Stimulated activated CD8-positive, alpha-beta memory T cell treated with anti-CD3 and anti-CD28 coated beads, Interleukin-4, amount 100 ng/mL, for 24 hours (primary cell): ENCODE data around the gene LGALS1.
A peak's percentile ranks its signal among the peaks of the same experiment; 100 is the strongest.

Experiments used
- DNase-seq: peaks from one replicate; pipeline ENCODE4 v3.0.0-alpha.2; 2020; ENCODE audit warnings: low read depth

The LGALS1 gene

DNA sequence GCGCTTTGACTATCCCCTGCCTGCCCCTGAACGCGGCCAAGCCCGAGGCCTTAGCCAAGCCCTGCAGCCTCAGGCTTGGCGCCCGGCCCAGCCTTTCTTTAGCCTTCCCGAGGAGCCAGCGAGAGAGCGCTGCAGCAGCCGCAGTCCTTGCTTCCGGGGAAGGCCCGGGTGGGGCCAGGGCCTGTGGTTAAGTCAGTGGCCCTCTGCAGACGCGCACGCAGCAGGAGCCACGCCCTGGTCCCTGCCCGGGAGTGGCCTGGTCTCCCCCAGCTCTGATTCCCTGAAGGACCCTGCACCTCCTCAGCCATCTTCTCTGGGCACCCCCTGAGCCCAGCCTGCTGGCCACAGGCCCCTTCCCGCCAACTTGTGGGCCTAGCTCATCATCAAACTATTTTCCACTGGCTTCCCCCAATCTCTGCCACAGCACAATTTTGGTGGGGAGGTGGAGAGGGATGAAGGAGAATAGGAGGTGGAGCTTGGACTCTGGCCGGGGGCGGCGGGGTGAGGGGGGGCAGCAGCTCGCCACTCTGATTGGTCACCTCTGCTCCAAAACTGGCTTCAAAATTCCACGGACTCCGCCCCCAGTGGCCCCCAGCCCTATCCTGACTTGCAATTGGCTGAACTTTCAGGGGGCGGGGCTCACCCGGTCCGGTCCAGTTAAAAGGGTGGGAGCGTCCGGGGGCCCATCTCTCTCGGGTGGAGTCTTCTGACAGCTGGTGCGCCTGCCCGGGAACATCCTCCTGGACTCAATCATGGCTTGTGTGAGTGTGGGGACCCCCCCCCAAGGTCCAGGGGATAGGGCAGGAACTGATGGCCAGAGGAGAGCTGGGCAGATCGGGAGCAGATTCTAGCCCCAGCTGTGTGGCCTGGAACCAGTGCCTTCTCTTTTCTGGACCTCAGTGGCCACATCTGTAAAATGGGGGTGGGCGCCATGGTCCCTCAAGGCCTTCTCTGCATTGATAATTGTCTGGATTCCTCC is at the start of gene LGALS1:
LGALS1 (plus strand) TSS at position 686 of the 979 bp plus-strand sequence; CDS start at position 753, 67 bp downstream.
- DNase-seq: peak; percentile 48

DNA sequence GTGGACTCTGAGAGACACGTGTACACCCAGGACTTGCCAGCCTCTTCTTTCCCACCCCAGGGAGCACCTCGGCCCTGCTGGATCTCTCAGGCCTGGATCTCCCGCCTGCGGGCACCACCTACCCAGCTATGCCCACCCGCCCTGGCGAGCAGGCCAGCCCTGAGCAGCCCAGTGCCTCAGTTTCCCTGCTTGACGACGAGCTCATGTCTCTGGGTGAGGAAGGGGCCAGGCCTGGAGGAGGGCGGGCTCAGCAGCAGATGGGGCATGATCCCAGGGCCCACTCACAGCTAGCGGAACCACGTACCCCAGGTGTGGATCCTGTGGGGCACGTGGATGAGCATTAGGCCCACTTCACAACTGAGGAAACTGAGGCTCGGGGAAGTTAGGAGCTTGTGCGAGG is 49.7 kb upstream of the LGALS1 start:
- no peak for DNase-seq

DNA sequence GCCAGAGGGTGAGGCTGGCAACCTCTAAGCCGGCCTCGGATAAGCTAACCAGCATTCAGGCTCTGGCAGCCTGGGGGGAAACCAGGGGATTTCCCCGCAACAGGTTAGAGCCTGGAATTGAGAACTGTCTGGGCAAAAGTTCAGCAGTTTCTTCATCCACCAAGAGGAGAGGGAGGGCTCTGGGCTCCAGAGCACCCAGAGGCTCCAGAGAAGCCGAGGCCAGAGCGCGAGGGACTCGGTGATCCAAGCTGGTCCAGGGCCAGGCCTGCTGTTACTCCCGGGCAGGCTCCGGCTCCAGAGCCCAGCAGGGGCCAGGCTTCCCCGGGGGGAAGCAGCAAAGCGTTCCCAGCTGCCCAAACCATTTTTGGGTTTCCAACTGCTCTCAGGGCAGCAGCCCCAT is 49.3 kb upstream of the LGALS1 start:
- DNase-seq: no peak

DNA sequence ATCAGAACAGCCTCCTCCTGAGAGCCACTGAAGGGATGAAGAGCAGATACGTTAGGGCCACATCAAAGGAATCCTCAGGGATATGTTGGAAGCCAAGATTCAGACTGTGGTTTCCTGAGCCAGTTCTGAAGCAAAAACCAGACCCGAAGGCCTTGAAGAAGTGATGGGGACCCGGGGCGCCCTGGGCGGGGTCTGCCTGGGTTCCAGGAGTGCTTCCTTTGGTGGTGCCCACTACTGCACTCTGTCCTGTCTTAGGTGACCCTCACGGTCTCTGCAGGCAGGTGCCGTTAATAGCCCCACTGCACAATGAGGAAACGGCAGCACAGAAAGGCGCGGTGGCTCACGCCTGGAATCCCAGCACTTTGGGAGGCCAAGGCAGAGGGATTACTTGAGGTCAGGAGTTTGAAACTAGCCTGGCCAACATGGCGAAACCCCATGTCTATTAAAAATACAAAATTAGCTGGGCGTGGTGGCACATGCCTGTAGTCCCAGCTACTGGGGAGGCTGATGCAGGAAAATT is 48.8 kb upstream of the LGALS1 start:
- DNase-seq: no peak

DNA sequence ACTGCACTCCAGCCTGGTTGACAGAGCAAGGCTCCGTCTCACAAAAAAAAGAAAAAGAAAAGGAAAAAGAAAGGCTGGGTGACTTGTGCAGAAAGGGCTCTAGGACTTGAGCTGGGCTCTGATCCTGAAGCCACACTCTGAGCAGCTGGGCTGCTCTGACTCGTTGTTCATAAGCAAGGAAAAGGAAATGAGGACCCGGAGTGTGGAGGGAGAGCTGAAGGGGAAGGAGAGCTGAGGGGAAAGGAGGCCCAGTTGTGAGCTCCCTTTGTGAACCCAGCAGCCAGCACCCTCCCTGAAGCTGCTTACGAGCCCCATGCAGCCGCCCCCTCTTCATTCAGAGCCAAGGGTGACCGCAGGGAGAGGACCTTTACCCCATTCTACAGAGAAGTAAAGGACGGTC is 48.3 kb upstream of the LGALS1 start:
- no peak for DNase-seq

DNA sequence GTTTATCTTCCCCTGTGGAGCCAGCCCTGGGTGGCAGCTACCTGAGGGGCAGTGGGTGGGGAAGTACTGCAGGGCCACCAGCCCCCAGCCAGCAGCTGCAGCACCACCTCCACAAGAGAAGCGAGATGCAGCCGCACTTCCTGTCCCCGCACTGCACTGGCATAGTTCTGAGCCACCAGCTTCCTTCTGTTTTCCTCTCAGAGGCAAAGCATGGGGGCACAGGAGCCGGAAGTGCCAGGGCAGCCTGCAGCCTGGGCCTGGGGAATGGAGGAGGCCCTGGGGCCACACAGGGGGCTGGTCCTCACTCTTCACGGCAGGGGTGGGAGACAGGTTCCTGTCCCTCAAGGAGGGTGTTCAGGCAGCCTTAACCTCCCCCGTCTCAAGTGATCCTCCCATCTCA is 47.9 kb upstream of the LGALS1 start:
- no peak for DNase-seq

DNA sequence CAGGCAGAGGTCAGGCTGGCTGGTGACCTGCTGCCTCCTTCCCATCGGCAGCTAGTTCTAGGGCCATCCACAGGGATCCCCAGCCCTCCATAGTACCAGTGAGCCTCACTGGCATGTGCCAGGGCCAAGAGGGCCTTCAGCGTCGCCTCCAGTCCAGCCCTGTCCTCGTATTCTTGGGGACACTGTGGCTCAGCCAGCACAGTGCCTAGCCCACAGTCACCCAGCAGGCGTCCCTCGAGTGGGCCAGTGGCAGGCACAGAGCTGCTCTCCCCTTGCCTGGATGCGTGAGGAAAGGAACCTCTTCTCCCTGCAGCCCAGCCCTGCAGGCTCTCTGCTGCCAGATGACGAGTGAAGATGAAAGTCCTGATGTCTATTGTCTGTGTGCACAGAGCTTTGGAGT is 46.6 kb upstream of the LGALS1 start:
- no peak for DNase-seq

DNA sequence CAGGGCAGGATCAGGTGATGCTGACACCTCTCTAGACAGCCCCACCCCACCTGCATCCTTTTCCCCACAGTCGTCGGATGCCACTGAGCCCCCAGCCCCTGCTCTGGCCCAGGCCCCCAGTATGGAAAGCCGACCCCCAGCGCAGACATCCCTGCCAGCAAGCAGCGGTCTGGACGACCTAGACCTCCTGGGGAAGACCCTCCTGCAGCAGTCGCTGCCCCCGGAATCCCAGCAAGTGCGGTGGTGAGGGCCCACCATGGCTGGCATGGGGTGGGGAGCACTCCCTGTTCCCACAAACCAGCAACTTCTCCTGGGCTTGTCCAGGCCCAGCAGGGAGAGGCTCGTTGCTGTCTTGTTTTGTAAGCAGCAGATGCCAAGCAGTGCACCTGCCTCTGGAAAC is 45.5 kb upstream of the LGALS1 start:
- DNase-seq: no peak

DNA sequence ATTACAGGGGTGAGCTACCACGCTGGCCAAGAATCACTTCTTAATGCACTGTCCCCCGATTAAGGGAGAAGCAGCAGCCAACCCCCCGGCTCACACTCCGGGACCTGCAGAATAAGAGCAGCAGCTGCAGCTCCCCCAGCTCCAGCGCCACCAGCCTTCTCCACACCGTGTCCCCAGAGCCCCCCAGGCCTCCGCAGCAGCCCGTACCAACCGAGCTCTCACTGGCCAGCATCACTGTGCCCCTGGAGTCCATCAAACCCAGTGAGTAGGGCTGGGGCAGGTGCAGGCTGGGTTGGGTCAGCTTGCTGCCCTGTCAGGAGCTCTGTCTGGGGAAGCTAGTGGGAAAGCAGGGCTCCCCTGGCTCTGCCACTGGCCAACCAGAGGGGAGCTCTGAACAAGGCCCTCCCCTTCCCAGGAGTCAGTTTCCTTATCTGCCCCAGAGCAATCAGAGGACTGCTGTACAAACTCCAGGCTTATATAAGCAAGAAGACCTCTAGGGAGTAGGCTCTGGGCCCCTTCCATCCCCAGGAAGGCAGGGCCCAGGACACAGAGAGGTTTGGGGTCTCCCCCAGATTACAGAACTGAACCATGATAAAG is 44.5 kb upstream of the LGALS1 start:
- DNase-seq: no peak

DNA sequence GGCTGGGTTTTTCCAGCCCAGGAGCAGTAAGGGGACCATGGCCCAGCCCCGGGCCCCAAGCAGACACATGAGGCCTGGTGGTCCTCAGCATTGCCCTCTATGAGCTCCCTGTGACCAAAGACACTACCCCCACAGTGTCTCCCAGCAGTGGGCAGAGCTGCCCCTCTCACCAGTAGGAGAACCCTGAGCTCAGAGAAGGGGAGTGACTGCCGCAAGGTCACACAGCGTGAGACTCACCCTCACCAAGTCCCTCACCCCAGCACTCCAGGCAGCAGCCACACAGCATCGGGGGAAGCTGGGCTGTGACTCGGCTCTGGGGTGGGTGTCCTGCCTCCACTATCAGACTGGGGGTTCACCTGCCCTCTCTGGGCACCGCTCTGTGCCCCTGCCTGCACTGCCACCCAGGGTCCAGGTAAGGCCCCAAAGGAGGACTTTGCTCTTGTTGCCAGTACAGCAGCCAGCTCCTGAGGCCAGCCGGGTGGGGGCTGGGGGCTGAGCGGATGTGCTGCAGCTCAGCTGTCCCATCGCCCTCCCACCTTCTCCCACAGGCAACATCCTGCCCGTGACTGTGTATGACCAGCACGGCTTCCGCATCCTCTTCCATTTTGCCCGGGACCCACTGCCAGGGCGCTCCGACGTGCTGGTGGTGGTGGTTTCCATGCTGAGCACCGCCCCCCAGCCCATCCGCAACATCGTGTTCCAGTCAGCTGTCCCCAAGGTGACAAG is 43.8 kb upstream of the LGALS1 start:
- DNase-seq: no peak

DNA sequence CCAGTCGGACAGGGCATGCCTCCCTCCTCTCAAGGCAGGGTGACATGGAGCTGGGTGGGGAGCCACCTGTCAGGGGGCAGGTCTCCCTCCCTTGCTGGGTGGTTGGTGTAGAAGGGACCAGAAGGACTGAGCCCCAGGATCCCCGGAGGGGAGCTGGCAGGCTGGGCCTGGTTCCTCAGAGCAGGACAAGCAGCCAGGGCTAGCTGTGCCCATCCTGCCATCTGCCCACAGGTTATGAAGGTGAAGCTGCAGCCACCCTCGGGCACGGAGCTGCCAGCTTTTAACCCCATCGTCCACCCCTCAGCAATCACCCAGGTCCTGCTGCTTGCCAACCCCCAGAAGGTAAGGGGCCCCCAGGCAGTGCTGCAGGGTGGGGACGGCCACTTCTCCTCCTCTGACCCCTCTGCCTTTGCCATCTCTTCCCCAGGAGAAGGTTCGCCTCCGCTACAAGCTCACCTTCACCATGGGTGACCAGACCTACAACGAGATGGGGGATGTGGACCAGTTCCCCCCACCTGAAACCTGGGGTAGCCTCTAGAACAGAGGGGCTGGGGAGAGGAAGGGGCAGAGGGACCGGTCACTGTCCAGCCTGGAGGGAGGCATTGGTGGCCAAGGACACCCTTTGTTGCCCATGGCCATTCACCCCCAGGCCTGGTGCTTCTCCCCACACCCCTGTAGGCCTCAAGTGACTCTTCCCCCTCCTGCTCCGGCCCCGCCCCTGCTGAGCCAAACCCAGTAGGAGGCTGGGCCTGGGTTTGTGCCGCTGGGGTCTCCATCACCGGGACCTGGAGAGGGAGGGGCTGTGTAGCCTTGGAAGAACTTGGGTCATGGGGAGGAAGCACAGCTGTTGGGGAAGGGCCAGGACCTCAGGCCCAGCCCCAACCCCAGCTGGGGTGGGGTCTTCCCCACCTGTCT is 43.0 kb upstream of the LGALS1 start:
- DNase-seq: no peak

DNA sequence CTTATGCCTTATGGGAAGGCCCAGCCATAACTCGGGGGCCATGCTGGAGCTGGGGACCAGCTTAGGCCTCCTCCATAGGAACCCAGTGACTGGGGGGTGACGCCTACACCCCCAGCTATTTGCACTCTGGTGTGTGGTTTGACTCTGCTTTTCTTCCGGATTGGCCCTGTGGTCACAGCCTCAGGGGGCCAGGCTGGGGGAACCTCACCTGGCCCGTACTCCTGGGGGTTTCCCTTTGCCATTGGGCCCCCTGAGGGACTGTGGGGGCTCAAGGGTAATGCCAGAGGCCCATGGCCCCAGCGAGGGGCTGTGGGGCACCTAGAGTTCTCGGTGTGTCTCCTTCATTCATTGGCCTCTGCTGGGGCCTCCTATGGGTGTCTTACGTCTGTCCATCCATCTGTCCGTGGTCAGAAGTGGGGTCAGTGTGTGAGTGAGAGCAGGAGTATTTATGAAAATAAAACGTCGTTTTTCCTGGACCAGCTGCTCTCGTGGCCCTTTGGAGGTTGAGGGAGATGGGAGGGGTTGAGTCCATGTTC is 42.3 kb upstream of the LGALS1 start:
- peak; percentile 46 for DNase-seq

DNA sequence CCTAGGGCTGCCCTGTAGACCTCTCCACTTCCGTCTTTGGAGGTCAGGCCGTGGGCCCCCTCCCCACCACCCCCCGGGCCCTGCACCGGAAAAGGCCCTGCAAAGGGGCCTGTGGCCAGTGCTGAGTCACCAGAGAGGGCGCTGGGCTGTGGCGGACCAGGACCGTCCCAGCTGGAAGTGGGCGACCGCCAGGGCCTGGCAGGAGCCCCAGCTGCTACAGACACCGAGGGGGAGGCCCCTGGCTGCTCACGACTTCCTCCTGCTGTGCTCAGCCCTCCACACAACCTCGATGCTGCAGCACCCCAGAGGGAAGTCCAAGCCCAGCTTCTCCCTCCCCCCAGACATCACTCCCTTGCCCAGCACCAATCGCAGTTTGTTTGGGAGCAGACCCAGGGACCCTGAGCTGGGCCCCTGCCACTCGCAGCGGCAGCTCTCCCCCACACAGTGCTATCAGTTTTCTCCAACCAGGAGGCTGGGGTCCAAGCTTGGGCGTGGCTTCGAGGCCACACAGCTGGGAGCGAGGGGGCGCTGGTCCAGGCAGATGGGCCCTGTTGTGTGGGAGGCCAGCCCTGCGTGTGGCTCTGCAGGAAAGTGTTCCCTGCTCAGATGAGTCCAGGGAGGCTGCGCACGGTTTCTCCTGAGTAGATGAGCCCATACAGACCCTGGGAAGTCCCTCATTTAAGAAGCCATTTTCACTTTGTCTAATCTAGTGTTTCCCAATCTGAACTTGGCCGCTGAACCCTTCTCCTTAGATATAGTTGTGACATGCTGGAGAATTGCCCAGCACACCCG is 41.6 kb upstream of the LGALS1 start:
- peak; percentile 52 for DNase-seq

DNA sequence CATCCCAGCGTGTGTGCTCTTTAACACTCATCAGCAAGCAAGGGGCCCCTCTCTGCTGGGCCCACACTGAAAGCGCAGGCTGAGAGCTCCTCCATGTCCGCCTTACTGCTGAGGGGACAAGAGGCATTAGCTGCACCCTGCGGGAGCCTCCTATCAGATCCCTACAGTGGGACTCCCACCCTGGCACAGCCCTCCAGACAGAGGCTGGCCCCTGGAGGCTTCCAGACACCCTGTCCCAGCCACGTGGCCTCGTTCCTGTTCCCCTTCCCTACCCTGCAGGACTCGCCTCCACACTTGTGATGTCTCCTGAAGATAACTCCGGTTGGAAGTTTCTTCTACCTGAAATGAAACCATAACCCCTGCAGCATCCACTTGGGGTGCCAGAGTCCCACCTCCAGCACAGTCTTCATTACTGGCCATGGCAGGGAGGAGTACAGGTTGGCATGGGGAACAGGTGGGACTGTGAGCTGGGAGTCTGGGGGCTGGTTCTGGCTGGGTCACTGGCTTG is 41.0 kb upstream of the LGALS1 start:
- no peak for DNase-seq

DNA sequence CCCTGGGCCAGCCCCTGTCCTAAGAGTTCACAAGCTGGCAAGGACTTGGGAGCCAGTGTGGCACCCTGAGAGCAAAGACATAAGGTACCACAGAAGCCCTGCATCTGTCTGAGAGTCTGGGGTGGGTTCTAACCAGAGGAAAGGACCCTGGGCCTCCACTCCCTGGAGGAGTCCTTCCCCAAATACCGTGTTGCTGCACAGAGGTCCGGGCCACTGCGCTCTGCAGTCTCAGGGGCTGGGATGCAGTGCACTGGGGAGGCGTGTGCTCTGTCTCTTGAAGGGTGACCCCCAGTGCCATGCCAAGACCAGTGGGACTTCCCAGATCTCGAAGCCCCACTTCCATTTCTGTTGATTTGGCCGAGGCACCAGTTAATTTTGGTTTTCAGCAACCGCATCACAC is 40.3 kb upstream of the LGALS1 start:
- no peak for DNase-seq

DNA sequence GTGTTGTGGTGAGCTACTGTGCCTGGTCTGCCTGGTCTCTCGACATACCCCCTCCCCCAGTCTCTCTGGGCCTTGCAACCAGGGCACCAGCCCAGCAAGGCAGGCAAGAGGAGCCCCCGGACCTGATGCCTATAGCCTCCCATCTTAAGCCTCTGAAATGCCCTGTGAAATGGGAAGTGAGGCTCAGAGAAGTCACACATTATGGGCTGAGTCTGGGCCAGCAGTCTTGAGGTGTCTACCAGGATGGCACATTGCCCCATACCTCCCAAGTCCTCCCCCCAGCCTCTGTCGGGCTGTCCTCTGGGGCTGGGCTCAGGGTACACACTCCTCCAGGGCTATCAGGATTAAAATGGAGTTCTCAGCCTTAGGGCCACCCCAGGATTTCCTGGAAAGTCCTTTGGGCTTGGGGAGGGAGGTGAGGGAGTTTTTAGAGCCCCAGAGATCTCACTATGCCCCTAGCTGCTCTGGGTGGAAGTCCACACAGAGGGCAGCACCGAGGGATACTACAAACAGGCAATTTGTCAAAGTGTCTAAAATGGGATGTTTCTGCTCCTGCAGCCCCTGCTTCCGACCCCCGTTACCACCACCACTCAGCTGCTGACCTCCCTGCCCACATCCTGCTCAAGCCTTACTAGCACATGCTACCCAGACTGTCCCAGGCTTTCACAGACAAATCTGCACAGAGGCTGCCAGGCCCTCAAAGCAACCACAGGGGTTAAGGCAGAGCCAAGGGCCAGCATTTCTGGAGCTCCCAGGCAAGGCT is 39.1 kb upstream of the LGALS1 start:
- DNase-seq: no peak

DNA sequence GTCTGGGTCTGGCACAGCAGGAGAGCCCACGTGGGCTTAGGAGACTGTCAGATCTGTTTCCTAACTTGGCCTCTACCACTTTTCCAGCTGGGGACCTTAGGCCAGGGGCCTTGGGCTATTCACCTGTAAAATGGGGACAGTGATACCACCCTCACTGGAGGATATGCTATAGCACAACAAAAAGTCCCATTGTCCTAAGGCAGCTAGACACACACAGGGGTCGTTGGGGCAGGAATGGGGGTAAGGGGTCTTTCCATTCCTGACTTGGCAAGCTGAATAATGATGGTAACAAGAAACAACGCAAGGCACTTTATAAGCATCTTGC is 38.5 kb upstream of the LGALS1 start:
- DNase-seq: no peak

DNA sequence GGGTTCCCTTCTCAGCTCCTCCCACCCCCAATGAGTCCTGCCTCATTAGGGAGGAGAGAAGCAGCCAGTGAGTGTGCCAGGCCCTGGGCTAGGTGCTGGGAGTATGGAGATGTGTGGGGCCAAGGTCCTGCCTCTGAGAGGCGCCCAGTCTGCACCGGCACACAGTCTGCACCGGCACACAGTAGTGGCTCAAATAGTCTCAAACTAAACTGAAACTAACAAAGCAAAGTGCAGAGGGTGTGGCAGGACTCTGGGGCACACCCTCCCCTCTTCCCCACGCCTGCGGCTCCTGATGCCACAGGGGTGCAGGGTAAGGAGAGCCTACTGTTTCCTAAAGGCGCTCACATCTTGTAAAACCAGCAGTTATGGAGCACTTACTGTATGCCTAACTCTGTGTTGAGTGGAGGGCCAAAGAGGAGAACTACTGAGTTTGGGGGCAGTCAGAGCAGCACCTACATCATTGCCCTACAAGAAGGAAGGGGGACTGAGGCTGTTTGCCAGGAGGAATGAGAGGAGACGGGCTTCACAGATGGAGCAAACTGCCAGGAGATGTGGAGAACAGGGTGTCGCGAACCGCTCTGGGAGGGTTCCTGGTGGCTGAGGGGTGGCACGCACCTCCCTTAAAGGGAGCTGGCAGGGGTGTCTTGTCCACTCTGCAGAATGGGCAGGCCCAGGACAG is 36.9 kb upstream of the LGALS1 start:
- DNase-seq: no peak
